ENCODE measurements around the gene KCNN4.
"Not testable (repeated sequence)": the region's sequence is repeated elsewhere in the genome, so short reads cannot be mapped to it uniquely, and the experiment has no call there.

KCNN4 gene

DNA sequence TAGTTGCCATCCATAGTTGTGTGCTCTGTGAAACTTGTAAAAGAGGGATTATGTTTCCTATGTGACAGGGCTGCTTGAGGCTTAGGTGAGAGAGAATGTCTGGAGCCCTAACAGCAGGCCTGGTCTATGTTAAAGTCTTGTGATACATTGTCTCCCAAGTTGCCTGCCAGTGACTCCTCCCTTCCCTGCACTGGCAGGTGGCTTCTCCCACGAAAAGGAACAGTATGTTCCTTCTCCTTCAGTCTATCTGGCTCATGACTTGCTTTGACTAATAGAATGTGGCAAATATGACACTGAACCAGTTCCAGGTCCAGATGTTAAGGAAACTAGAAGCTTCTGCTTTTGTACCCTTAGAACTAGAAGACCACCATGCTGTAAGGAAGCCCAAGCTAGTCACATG lies 5.9 kb upstream of the KCNN4 start:
- no peak overlapping the region for H3K4me3 ChIP-seq (ENCODE audit: low read length)
- TF ChIP-seq ZNF274 (IDR thresholded peaks at IDR 0.05; ENCODE audit: low read depth, low read length) = no peak

DNA sequence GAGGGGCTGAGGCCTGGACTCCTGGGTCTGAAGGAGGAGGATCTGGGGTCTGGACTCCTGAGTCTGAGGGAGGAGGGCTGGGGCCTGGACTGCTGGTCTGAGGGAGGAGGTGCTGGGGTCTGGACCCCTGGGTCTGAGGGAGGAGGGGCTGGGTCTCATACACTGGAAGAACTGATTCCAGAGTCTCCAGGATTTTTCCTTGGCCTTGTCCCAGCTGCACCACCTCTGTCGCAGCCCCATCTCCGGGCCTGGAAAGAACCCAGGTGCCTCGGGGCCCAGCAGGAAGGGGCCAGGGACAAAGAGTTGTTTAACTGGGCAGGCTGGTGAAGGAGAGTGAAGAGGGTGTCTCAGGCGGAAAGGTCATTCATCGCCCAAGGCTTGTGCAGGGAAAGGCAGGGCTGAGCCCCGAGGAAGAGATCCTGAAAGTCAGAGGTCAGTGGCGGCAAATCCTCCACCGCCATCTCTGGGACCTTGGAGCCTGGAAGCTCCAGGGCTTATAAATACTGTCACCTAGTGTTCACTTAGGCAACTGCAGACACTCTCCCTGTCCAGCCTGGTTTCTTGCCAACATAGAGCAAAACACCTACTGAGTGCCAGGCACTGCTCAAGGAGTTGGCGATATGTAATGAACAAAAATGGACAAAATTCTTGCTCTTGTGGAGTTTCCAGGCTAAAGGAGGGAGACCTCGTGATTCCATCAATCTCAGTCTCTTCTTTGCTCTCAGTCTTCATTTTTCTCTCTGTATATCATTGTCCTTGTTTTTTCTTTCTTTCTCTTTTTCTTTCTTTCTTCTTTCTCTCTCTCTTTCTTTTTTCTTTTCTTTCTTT lies 4.4 kb upstream of the KCNN4 start:
- H3K4me3 ChIP-seq (ENCODE audit: low read length) = no peak overlapping the region
- TF ChIP-seq ZNF274 (IDR thresholded peaks at IDR 0.05; ENCODE audit: low read depth, low read length) = no peak

DNA sequence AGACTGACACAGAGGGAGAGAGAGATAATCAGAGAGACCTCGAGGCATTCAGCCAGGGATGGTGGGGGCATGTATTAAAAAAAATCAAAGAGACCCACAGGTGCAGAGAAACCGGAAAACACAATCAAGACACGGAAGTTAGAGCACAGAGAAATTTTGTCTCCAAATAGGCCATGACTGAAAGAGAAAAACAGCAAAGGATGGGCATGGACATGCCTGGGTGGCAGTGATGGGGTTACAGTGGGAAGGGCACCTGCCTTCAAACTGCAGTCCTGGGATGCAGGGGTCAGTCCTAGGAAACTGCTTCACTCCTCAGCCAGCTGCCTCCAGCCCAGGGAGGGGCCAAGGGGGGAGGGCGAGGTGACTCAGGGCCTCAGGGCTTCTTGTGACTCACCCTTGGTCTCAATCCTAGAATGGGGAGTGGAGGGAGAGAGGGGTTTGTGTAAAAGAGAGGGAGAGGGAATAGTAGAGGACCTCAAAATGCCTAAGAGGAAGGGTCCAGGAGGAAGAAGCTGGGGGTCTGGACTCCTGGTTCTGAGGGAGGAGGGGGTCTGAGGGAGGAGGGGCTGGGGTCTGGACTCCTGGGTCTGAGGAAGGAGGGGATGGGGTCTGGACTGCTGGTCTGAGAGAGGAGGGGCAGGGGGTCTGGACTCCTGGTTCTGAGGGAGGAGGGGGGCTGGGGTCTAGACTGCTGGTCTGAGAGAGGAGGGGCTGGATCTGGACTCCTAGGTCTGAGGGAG lies 3.6 kb upstream of the KCNN4 start:
- H3K4me3 ChIP-seq (ENCODE audit: low read length) = no peak overlapping the region
- TF ChIP-seq ZNF274 (IDR thresholded peaks at IDR 0.05; ENCODE audit: low read depth, low read length) = no peak

DNA sequence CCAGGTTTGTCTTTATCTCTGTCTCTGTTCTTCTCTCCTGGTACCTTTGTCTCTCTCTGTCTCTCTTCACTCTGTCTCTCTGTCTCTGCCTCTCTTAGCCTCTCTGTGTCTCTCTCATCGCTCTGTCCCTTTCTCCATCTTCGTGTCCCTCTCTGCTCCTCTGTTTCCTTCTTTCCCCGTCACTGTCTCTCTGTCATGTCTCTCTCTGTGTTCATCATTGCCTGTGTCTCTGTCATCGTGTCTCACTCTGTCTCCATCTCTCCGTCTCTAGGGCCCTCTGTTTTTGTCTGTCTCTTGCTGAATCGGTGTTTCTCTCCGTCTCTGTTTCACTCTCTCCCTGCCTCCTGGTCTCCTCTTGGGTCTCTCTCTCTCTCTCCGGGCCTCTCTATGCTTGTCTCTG lies 2.9 kb upstream of the KCNN4 start:
- H3K4me3 ChIP-seq (ENCODE audit: low read length) = no peak overlapping the region
- TF ChIP-seq ZNF274 (IDR thresholded peaks at IDR 0.05; ENCODE audit: low read depth, low read length) = no peak

DNA sequence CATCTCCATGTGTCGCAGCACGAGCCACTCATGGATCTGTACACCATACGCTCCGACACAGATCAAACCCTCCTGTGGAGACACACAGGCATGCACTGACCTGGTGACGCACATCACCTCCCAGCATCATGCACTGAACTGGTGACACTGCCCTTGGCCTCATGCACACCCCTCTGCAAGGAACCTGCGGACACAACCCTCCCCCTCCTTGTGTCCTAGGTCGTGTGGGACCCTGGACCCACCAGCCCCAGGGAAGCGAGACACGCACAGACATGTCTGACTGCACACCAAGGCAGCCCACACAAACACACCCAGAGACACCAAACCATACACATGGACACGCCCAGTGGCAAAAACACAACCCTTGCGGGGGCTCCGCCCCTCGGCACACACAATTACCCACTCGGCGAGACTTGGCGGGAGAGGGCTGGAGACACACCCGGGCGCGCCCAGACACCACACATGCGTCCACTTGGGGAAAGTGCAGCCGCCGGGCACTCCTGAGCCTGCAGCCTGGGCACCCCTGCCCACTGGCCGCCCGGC lies 2.0 kb upstream of the KCNN4 start:
- TF ChIP-seq ZNF274 (IDR thresholded peaks at IDR 0.05; ENCODE audit: low read depth, low read length) = no peak
- no peak overlapping the region for H3K4me3 ChIP-seq (ENCODE audit: low read length)

DNA sequence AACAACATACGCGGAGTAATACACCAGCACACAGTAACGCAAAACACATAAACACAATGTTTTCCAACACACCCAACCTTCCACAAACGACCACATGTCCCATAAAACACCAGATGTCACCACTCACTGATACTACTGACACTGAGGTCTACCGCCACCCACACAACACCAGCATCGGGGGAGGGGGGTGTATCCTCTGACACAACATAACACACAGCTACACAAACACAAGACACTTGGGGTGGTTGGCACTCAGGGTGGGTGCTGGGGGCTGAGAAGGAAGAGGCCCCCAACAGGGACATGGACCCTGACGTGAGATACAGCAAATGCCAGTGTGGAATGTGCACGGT lies 1.5 kb upstream of the KCNN4 start:
- H3K4me3 ChIP-seq (ENCODE audit: low read length) = no peak overlapping the region
- TF ChIP-seq ZNF274 (IDR thresholded peaks at IDR 0.05; ENCODE audit: low read depth, low read length) = no peak

DNA sequence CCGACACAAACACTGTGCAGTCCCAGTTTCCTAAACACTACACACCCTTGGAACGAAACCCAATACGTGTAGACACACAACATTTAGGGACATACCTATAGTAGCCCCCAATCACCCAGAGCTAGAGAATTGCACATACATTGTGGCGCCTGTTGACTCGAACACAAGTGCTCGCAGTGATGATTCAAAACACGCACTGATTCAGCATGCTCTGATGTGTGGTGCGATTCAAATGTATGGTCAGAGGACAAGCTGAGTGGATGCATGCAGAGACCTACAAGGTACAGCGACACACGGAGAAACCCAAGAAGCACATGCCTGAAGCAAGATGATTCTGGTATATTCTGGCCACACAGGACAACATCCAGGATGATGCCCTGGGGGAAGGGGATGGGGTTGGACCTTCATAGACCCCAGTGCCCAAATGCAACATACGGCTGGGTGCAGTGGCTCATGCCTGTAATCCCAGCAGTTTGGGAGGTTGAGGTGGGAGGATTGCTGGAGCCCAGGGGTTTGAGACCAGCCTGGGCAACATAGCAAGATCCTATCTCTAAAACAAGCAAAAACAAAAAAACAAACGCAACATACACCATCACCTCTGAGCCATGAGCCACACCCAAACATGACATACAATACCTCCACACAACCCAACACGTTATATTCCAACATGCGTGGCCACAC lies 997 bp upstream of the KCNN4 start:
- no peak overlapping the region for H3K4me3 ChIP-seq (ENCODE audit: low read length)
- no peak for TF ChIP-seq ZNF274 (IDR thresholded peaks at IDR 0.05; ENCODE audit: low read depth, low read length)

DNA sequence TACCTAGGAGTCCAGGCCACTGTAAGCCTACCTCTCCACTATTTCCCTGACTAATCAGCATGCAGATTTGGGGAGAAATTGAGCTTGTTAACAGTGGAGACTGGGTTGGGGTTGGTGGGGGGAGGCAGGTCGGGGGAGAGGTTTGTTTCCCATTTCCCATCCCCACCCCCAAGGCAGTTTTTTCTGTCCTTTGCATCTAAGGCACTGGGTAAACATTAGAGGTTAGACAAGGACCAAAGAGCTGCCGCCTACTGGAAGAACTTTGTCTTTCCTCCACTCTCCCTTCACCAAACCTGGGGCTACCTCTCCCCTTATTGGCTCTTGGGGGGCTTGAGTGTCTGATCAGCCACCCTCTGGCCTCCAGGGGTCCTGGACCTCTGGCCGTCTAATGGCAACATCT lies 953 bp downstream of the KCNN4 start:
- H3K4me3 ChIP-seq (ENCODE audit: low read length) = peak overlapping the region; percentile 73
- no peak for TF ChIP-seq ZNF274 (IDR thresholded peaks at IDR 0.05; ENCODE audit: low read depth, low read length)

DNA sequence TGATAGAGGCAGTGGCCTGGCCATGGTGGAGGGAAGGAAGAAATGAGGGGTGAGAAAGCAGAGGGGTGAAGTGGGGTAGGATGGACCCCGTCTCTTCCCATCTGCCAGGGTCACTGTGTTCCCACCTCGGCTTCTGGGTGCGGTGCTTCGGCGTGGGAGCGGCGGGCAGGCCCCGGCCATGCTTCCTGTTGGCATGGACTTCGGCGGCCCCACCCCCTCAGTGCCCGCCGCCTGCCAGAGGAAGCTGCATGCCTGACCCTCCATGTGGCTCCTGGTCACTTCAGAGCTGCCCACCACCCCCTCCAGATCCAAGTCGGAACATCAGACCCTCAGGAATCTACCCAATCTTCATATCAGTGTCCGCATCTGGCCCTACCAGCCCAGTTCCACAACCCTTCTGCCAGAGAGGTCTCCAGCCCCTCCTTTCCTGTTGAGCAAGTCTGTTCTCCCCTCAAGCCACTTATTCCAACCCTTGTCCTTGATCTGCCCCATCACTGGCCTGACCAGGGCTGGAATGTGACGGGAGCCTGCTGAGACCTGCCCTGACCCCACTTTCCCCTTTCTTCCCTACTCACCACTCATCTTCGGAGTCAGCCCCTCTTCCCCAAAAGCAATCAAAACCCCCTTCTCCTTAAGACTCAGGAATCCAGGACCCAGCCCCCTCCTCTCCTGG lies 1.5 kb downstream of the KCNN4 start:
- peak overlapping the region; percentile 73 for H3K4me3 ChIP-seq (ENCODE audit: low read length)
- TF ChIP-seq ZNF274 (IDR thresholded peaks at IDR 0.05; ENCODE audit: low read depth, low read length) = no peak

DNA sequence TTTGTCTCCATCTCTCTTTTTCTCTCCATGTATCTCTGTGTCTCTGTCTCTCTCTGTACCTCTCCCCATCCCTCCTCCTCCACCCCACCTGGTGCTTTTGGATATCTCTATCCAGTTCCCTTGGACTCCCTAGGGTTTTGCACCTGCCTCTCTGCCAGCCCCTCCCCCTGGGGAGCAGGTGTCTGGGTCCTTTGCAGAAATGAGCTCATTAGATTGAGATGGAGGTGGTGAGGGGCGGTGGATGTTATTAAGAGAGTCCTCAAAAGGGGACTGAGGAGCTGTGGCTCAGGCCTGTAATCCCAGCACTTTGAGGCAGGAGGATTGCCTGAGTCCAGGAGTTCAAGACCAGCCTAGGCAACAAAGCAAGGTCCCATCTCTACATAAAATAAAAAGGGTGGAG lies 2.1 kb downstream of the KCNN4 start:
- TF ChIP-seq ZNF274 (IDR thresholded peaks at IDR 0.05; ENCODE audit: low read depth, low read length) = no peak

DNA sequence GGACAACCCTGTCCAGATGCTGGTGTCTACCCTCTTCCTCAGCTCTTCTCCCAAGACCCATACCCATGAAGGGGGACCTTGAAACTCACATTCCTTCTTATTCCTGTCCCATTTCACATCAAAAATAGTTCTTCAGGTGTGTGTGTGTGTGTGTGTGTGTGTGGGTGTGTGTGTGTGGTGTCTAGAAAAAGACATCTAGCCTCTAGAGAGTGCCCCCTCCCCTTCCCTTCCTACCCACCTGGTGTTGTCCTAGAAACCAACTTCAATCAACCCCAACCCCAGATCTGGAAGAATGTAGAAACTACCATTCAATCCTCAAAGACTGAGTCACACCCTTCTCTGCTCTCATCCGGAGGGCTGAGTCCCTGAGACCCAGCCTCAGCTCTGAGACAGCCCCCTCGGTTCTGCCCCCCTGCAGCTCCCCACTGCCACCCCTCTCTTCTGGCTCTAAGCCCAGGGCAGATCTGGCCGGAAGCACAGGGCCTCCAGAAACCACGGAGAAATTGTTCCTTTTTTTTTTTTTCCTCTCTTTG lies 3.5 kb downstream of the KCNN4 start:
- H3K4me3 ChIP-seq (ENCODE audit: low read length) = peak overlapping the region; percentile 32; the same call in 1 of the 2 replicates
- TF ChIP-seq ZNF274 (IDR thresholded peaks at IDR 0.05; ENCODE audit: low read depth, low read length) = no peak

More for the DNA sequence above, 2.1 kb downstream of the KCNN4 start:
- H3K4me3 ChIP-seq (ENCODE audit: low read length) = peak overlapping the region; percentile 73; the same call in 1 of the 2 replicates

DNA sequence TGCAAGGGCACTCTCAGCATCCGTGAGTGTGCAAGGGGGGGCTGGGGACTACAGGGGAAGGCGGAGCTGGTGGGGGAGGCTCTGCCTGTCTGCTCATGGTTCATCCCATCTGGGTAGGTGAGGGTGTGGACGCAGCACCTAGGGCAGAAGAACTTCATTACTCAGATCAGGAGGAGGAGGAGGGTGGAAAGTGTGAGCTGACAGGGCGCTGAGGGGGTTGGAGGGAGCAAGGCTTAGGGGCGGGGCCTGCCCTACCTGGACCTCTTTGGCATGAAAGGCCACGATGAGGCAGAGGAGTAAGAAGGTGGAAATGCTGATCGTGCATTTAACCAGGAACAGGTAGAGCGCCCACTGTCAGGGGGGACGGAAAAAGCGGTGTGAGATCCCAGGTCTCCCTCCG lies 4.5 kb downstream of the KCNN4 start:
- TF ChIP-seq ZNF274 (IDR thresholded peaks at IDR 0.05; ENCODE audit: low read depth, low read length) = no peak
- H3K4me3 ChIP-seq (ENCODE audit: low read length) = no peak overlapping the region

DNA sequence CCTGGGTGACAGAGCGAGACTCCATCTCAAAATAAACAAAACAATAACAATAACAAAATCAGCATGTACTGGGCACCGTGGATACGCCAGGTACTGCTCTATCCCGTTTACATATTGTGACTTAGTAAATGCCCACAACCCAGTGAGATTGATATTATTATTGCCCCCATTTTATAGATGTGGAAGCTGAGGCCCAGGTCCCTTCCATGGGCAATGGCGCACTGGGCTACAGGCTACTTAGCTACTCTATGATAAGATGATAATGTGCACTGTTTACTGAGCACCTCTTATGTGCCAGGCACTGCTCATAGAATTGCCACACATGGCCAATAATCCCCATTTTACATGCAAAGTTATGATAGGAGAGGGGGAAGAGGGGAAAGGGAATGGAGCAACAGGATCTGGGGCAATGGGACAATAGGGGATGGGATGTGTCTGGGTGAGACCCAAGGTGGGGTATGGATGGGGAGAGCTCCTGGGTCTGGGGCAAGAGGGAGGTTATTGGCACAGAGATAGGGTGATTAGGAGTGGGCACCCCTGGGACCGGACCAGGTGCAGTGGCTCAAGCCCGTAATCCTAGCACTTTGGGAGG lies 5.4 kb downstream of the KCNN4 start:
- no peak for TF ChIP-seq ZNF274 (IDR thresholded peaks at IDR 0.05; ENCODE audit: low read depth, low read length)
- no peak overlapping the region for H3K4me3 ChIP-seq (ENCODE audit: low read length)

DNA sequence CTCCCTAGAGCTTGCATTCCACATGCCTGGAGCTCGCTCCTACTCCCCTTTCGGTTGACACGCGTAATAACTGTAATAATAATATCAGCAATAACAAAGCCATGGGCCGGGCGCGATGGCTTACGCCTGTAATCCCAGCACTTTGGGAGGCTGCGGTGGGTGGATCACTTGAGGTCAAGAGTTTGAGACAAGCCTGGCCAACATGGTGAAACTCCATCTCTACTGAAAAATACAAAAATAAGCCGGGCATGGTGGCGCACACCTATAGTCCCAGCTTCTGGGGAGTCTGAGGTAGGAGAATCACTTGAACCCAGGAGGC lies 5.9 kb downstream of the KCNN4 start:
- H3K4me3 ChIP-seq (ENCODE audit: low read length) = not testable (repeated sequence)
